GM19324 (cell line): ENCODE measurements around the gene DENND5B.
"Not testable (repeated sequence)": the region's sequence is repeated elsewhere in the genome, so short reads cannot be mapped to it uniquely, and the experiment has no call there.

ENCODE experiments used
- ATAC-seq: cut with Tn5 transposase; IDR thresholded peaks from one replicate; pipeline ENCODE4 v1.9.1; 2021; ENCODE audit warnings: mild to moderate bottlenecking, moderate library complexity; ENCODE audit not compliant: unreplicated experiment, low FRiP score

The DENND5B gene

GRCh38 chr12:31477687-31478086 is 113.2 kb downstream of the DENND5B start:
- ATAC-seq = no peak

DNA sequence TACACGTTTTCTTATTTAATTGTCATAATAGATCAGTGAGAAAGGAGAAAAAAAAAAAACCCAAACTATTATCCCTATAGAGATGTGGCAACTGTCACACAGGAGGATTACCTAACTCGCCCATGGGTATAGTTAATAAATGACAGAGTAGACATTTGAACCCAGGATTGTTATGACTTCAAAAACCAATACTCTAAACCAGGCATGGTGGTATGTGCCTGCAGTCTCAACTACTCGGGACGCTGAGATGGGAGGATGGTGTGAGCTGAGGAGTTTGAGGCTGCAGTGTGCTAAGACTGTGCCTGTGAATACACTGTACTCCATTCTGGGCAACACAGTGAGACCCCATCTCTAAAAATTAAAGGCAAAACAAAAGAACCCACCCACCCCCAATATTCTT is 114.5 kb downstream of the DENND5B start:
- no peak for ATAC-seq

- not testable (repeated sequence) for ATAC-seq
These were observed 115.3 kb downstream of the DENND5B start for GRCh38 chr12:31475610-31476009.

- ATAC-seq = no peak
These were observed 116.2 kb downstream of the DENND5B start for GRCh38 chr12:31474751-31475150.

GRCh38 chr12:31471823-31472222 is 119.1 kb downstream of the DENND5B start:
- no peak for ATAC-seq

GRCh38 chr12:31471051-31471450 is 119.9 kb downstream of the DENND5B start:
- no peak for ATAC-seq

GRCh38 chr12:31470459-31470858 is 120.5 kb downstream of the DENND5B start:
- no peak for ATAC-seq

DNA sequence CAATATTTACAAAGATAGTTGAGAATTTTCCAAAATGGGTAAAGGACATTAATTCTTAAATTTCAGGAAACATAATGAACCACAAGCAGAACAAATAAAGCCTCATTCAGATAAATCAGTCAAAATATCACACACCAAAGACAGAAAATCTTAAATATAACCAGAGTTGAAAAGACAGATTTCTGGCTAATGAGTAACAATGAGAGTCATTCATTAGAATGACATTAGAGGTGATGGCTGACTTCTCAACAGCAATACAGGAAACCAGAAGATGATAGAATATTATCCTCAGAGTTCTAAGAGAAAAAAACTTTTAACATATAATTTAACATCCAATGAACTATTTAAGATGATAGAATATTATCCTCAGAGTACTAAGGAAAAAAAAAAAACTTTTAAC is 124.2 kb downstream of the DENND5B start:
- ATAC-seq = no peak

DNA sequence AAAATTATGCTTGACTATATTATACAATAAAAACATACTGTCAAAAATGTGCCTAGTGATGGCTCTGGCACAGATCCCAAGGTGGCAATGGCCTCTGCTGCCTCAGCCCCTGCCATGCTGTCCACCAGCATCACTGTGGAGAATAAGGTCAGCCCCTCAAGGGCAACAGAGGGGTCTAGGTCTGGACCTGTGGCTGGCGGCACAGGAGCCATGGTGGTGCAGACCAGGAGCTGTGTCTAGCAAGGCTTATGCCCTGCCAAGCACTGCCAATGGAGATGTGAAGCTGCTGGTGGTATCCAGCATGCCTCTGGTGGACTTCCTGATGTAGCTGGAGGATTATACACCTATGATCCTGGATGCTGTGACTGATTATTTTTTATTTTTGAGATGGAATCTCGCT is 125.9 kb downstream of the DENND5B start:
- ATAC-seq = no peak

- no peak for ATAC-seq
These were observed 130.9 kb downstream of the DENND5B start for GRCh38 chr12:31460024-31460423.

DNA sequence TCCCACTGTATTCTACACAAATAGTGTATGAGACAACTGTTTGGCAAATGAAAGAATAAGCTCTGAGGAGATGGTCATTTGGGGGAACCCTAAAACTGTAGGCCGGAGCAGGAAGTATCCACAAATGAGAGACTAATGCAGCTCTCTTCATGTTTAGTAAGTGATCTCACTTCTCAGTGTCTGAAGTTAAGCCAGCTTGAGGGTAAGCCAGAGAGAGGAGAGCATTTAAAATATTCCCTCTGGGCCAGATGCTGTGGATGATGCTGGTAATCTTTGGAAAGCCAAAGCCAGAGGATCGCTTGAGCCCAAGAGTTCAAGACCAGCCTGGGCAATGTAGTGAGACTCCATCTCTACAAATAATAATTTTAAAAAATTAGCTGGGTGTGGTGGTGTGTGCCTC is 134.4 kb downstream of the DENND5B start:
- no peak for ATAC-seq

DNA sequence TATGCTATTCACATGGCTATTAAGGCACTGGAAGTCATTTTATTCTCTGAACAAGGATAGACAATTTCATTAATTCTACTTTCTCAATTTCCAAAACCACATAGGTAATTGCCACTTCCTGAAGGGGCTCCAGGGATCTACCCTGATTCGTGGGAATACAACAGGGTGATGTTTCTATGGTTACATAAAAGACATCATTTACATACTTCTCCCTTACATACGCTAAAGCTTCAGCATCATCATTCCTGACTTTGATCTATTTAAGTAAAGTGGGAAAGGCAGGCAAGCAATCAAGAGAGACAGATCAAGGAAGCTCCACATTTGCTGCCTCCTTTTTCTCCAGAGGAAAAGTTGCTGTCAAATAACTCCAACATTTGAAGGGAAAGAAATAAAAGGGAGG is 146.2 kb downstream of the DENND5B start:
- no peak for ATAC-seq

DNA sequence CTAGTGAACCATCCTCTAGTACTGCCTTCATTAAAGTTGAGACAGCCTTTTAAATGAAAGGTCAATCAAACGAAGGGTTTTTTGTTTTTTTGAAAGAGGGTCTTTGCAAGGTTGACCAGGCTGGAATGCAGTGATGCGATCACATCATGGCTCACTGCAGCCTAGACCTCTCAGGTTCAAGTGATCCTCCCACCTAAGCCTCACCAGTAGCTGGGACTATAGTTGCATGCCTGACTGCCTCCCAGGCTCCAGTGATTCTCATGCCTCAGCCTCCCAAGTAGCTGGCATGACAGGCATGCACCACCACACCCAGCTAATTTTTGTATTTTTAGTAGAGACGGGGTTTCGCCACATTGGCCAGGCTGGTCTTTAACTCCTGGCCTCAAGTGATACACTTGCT is 150.3 kb downstream of the DENND5B start:
- ATAC-seq = no peak

GRCh38 chr12:31440134-31440533 is 150.8 kb downstream of the DENND5B start:
- no peak for ATAC-seq

DNA sequence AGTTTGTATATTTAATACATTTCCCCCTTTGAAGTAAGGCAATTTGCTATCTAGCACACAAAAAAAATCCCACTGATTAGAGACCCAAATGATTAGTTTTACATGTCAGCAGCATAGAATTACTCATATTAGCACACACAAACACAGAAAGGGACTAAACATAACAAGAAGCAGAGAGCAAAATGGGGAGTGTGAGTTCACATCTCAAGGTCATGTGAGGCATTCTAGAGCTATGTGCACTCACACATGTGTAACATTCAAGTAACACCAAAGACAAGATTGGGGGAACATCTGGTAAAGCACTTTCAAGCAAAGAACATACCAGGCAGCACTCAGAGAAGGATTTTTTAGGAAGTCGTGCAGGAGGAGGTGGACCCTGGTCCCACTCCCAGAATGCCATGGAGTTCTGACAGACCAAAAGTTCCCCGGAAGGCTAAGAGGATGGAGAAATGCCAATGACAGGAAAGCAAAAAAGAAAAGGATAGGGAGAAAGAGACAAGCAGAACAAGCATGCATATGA is 159.2 kb downstream of the DENND5B start:
- ATAC-seq = no peak

DNA sequence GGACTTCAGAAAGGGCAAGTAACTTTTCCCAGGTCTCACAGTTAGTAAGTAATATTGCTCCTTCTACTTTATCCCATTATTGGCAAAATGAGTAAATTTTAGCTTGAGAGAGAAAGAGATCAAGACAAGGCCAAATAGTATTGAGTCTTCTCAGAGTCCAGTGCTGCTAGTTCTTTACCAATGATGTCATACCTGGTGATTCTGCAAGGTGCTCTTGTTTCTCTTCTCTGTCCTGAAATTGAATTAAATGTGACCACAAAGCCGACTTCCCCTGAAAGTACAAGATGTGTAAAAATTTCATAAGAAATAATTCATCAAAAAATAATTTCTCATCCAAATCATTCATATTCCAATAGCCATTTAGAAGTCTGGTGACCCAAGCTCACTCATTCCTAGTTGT is 167.5 kb downstream of the DENND5B start:
- ATAC-seq = no peak

GRCh38 chr12:31412292-31412801 is 178.6 kb downstream of the DENND5B start:
- no peak for ATAC-seq

GRCh38 chr12:31408763-31409162 is 182.2 kb downstream of the DENND5B start:
- ATAC-seq = no peak

DNA sequence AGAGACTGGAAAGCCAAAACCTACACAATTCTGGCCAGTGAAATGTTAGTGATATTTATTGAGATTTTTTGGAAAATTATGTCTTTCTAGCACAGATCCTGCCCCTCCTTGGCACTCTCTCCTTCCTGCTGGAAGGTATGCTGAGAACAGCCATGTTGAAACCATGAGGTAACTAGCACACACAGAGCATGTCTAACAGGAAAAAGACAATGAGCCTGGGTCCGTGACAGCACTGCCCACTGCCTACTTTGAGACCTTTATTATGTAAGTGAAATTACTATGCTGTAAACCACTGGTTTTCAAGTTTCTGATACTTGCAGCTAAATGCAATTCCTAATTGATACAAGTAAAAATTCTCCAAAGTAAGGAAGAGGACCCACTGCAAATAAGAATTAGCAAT is 183.4 kb downstream of the DENND5B start:
- no peak for ATAC-seq

- peak; percentile 61 for ATAC-seq
These were observed 184.6 kb downstream of the DENND5B start for GRCh38 chr12:31406345-31406744.

- ATAC-seq = no peak
These were observed 185.9 kb downstream of the DENND5B start for GRCh38 chr12:31405021-31405420.

GRCh38 chr12:31403099-31403607 is 187.8 kb downstream of the DENND5B start:
- peak; percentile 76 for ATAC-seq
